VCaP (cell line): ENCODE data around the gene ULBP1.
"Not testable (repeated sequence)": the region's sequence is repeated elsewhere in the genome, so short reads cannot be mapped to it uniquely, and the experiment has no call there.

Source experiments
- H3K27ac ChIP-seq: fragments of 450-650 bp; 2 replicates; pipeline ENCODE4 v1.5.1; 2017
- CTCF ChIP-seq: fragments of 450-650 bp; conservative IDR thresholded peaks from 2 replicates; pipeline ENCODE4 v1.5.1; 2017; ENCODE audit warnings: mild to moderate bottlenecking, moderate library complexity

ULBP1 gene

DNA sequence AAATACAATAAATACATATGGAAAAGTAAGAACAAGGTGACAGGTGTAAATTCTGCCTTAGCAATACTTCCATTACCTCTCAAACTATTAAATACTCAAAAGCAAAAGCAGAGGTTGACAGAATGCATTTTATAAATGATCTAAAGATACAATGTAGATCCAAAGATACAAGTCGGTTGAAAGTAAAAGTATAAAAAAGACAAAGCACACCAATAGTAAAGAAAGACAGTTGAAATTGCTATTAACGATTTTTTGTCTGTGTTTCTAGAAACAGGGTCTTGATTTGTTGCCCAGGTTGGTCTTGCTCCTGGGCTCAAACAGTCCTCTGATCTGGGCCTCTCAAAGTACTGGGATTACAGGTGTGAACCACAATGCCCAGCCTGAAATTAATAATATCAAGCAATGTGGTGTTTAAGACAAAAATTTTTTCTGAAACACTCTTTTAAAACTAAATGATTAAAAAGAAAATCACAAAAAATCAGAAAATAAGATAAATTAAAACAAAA, 23.9 kb downstream of the ULBP1 start:
- TF ChIP-seq CTCF, result no peak
- H3K27ac ChIP-seq, result no peak overlapping the region

DNA sequence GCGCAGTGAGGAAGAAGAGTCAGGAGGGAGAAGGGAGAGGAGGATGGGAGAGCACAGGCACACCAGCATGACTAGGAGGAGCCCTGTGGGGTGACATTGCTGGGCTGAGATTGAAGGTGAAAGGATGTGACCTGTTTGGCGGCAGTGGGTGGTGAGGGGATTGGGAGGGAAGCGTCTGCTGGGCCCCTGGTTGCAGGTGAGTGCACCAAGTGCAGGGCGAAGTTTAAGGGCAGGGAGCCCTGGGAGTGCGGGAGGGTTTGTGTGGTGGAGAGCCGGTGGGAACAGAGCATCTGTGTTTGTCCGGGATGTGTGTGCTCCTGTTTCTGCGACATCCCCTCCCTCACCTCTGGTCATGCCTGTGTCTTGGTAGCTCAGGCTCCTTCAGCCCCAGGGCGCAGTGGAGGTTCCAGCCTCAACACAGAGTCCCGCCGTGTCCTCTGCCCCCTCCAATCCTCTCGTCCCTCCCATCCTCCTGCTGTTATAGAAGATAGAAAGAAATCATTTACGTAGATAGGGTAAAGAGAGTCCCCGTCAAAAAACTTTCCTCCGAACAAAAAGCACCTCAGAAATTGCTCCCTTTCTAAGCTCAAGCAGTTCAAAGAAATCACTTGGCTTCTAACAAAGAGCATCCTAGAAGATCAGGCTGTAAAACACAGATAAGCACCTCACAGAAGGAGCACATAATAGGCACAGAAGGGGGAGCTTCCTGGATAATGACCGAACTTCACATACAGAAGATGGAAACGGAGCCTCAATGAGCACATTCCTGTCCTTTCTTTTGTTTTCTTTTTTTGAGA, 25.0 kb downstream of the ULBP1 start:
- no peak for TF ChIP-seq CTCF
- H3K27ac ChIP-seq, result no peak overlapping the region

- no peak for TF ChIP-seq CTCF
- no peak overlapping the region for H3K27ac ChIP-seq
These were observed 26.5 kb downstream of the ULBP1 start for GRCh38 chr6:149990212-149990660.

- no peak for TF ChIP-seq CTCF
These were observed 27.1 kb downstream of the ULBP1 start for GRCh38 chr6:149990661-149991471.

DNA sequence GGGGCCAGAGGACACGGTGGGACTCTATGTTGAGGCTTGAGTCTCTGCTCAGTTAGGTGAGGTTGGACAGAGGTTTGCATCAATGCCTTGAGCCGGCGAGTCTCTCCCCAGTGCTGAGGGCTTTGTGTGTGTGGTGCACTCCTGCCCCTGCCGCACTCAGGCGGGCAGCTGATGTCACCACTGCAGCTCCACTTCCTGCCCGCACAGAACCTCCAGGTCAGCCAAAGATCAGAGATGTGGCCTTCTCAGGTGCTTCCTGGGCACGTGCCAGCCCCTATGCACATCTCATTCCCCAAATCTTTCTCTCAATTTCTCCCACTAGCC, 27.7 kb downstream of the ULBP1 start:
- H3K27ac ChIP-seq, result not testable (repeated sequence)

More at GRCh38 chr6:149990661-149991471, 27.1 kb downstream of the ULBP1 start:
- H3K27ac ChIP-seq, result no peak overlapping the region

GRCh38 chr6:149991838-149992237, 28.1 kb downstream of the ULBP1 start:
- TF ChIP-seq CTCF, result no peak
- H3K27ac ChIP-seq, result no peak overlapping the region

- H3K27ac ChIP-seq, result no peak overlapping the region
- no peak for TF ChIP-seq CTCF
These were observed 31.6 kb downstream of the ULBP1 start for GRCh38 chr6:149995235-149995750.
